GM18508 (cell line): ENCODE measurements around the gene FYCO1.
"Not testable (repeated sequence)": the region's sequence is repeated elsewhere in the genome, so short reads cannot be mapped to it uniquely, and the experiment has no call there.

Experiments used
- ATAC-seq: cut with Tn5 transposase; IDR thresholded peaks from one replicate; pipeline ENCODE4 v1.9.1; 2021; ENCODE audit warnings: moderate number of reproducible peaks; ENCODE audit not compliant: insufficient read depth, unreplicated experiment

The FYCO1 gene

GRCh38 chr3:46012246-46012645, 16.6 kb upstream of the FYCO1 start:
- no peak for ATAC-seq

GRCh38 chr3:46010519-46011113, 15.0 kb upstream of the FYCO1 start:
- ATAC-seq, result no peak

DNA sequence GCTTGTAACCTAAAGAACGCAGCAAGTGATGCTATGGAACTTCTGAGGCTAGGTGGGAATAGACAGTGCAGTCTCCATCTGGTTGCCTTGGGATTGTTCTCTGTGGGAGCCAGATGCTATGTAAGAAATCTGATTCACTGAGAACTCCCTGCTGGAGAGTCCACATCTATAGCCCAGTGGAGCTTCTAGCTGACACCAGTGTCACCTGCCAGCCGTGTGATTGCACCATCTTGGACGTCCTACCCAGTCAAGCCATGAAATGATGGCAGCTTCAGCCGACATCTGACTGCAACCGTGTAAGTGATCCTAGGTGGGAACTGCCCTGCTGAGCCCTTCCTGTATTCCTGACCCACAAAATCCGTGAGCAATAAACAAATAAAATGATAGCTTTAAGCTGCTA, 12.4 kb upstream of the FYCO1 start:
- no peak for ATAC-seq

DNA sequence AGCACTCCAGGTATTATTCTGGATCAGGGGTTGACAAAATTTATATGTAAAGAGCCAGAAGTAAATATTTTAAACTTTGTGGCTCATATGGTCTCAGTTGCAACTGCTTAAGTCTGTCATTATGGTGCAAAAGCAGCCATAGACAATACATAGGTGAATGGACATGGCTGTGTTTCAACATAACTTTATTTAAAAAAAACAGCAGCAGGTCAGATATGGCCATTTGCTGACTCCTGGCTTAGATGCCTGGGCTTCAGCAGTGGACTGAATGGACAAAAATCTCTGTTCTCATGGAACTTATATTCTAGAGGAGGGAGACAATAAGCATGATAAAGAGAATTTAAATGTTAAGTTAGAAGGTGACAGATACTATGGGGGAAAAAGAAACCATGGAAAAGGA, 11.7 kb upstream of the FYCO1 start:
- ATAC-seq, result no peak

- ATAC-seq, result no peak
These were observed 10.8 kb upstream of the FYCO1 start for GRCh38 chr3:46006238-46007032.

- not testable (repeated sequence) for ATAC-seq
These were observed 8.1 kb upstream of the FYCO1 start for GRCh38 chr3:46003706-46004105.

- no peak for ATAC-seq
These were observed 5.6 kb upstream of the FYCO1 start for GRCh38 chr3:46001178-46001577.

DNA sequence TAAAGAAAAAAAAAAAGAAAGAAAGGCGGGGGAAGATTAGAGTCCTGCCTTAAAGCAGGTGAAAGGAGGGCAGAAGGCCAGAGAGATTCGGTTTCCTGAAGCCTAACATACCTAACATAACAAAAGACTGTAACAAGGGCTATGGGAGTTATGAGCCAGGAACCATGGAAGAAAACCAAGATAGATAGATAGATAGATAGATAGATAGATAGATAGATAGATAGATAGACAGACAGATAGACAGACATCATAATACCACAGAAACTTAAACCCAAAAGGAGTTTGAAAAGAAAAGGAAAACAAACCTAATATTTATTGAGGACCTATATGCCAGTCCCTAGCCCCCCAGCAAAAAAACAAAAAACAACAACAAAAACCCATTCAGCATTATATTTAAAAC, 2.3 kb upstream of the FYCO1 start:
- ATAC-seq, result no peak

DNA sequence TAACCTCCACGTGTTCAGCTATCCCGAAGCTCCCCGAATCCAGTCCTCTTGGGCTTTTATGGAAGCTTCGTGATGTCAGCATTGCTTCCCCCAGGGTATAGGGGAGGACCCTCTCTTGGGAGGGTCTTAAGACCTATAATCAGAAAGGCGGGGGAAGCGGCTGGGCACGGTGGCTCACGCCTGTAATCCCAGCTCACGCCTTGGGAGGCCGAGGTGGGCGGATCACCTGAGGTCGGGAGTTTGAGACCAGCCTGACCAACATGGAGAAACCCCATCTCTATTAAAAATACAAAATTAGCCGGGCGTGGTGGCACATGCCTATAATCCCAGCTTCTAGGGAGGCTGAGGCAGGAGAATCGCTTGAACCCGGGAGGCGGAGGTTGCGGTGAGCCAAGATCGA, 1.9 kb upstream of the FYCO1 start:
- ATAC-seq, result not testable (repeated sequence)

- no peak for ATAC-seq
These were observed 997 bp downstream of the FYCO1 start for GRCh38 chr3:45994419-45995235.

GRCh38 chr3:45993421-45994027, 2.1 kb downstream of the FYCO1 start:
- no peak for ATAC-seq

DNA sequence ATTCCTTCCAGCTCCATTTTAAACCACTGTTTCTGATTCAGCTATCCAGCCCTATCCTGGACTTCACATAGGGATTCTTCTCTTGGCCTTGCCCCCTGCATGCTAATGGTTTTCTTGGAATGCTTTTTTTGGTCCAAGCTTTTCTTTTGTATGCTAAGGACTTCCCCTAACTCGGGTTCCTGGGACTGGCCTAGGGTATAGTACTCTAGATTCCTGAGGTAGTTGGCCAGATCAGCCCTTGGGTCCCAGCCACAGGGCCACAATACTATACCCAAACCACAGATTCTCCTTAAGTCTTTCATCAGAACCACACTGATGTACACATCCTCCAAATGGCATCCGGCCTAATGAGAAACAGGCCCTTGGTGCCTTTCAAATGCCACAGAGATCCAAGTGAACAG, 2.8 kb downstream of the FYCO1 start:
- ATAC-seq, result no peak

GRCh38 chr3:45992133-45992729, 3.4 kb downstream of the FYCO1 start:
- no peak for ATAC-seq

GRCh38 chr3:45991341-45991740, 4.3 kb downstream of the FYCO1 start:
- no peak for ATAC-seq

GRCh38 chr3:45990181-45990580, 5.4 kb downstream of the FYCO1 start:
- no peak for ATAC-seq

DNA sequence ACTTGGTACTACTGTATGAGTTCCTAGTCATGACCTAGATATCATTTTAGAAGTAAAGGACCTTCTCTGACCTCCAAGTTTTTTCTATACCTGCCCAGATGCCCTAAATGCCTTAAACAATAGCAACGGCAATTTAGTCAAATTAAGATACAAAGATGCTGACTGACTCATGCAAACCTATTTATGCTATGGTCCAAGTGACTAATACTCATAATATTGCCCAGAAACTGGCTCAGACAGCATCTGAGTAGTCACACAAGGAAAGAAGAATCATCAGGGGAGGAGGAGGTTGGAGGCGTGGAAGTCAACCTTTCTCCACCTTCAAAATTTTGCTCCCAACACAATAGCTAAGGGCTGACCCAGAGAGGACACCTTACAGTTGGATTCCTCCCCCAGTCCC, 6.8 kb downstream of the FYCO1 start:
- no peak for ATAC-seq

GRCh38 chr3:45988362-45988761, 7.3 kb downstream of the FYCO1 start:
- ATAC-seq, result no peak

DNA sequence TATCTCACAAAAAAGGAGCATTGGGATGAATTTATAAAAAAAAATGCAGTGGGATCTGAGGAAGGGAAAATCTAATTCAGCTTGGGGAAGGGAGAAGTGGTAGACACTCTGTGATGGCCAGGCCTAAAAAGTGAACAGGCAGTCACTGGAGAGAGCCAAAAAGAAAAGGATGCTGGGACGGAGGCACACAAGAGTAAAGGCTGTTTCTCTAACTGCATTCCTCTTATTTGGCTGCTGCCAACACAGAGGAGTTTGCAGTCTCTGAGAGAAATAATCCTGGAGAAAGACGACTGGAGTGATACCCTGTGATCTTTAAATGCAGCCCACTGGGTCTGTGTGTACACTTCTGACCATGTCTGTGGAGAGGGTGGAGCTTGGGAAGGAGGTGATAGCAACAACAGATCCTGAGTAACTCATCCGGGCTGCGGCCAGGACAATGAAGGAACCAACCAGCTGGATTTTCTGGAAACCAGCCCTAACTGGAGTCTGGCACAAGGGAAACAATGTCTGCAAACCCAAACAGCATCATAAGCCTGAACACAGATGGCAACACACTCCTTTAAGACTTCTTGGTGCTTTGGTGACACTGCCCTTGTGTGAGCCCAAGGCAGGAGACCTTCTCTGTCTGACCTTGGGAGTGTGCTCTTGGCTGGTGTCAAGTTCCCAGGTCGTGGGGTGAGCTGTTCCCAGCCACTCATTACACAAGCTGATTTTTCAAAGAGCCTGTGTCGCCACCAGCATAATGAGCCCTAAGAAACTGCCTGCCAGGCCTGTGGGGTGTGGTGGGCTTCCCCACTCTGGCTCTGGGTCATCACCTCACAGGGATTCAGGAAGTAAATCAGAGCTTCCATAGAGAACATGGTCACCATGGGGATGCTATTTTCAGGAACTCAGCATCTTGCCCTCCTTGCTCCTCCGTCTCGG, 8.0 kb downstream of the FYCO1 start:
- ATAC-seq, result no peak

- ATAC-seq, result no peak
These were observed 9.2 kb downstream of the FYCO1 start for GRCh38 chr3:45986303-45986982.
